Activated CD8-positive, alpha-beta memory T cell treated with anti-CD3 and anti-CD28 coated beads for 24 hours (primary cell): Measurements from ENCODE around the gene MYO18B.

Source experiments
- DNase-seq: peaks from one replicate; pipeline ENCODE4 v3.0.0-alpha.2; 2020

The MYO18B gene

DNA sequence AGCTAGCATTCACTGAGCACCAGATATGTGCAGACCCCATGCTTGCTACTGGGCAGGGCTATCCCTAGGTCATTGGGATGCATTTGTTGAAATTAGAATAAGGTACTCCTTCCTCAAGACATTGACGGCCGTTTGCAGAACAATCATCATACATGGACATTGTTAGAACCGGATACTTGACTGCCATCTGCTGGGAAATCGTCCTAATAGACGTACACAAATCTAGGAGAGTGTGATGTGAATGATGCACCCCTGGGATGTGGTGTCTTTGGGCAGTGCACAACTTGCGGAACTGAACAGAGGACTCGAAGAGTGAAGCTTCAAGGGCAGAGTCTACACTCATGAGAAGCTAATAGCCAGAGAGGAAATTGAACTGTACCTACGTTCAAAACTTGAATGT lies 35.9 kb downstream of the MYO18B start:
- no peak for DNase-seq

GRCh38 chr22:25779426-25779825 lies 37.4 kb downstream of the MYO18B start:
- DNase-seq = no peak

GRCh38 chr22:25779890-25780289 lies 37.9 kb downstream of the MYO18B start:
- DNase-seq = no peak

DNA sequence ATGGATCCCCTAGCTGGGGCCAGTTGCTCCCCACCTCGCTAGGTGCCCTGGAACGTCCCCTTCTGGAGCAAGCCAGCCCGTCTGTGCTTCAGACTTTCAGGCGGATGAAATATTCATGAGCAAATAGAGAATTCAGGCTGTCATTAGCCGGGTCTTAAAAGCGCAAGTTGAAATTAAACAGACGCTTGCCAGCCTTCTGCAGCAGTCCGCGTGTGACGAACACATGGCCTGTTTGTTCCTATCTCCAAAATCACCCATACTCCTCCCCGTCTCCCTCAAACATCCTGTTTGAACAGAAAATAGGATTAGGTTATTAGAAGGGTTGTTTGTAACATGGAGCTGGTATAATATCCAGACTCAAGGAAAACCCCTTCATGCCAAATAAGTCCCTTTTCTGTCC lies 38.7 kb downstream of the MYO18B start:
- no peak for DNase-seq

GRCh38 chr22:25781801-25782200 lies 39.8 kb downstream of the MYO18B start:
- no peak for DNase-seq

GRCh38 chr22:25782831-25783230 lies 40.8 kb downstream of the MYO18B start:
- no peak for DNase-seq

GRCh38 chr22:25783856-25784255 lies 41.9 kb downstream of the MYO18B start:
- DNase-seq = no peak

DNA sequence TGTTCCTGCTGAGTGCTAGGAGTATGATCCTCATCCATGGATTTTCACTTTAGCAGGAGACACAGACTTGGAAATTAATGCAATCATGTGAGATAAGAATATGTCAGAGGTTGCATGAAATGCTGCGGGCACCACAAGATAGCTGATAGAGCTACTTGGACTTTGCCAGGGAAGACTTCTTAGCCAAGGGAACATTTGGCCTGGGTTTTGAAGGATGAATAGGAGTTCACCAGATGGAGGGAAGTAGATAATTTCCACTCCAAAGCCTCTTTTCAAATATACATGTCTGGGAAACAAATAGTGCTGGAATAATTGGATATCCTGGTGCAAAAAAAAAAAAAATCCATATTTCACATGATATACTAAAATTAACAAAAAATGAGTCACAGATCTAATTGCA lies 44.2 kb downstream of the MYO18B start:
- no peak for DNase-seq

GRCh38 chr22:25791556-25791955 lies 49.6 kb downstream of the MYO18B start:
- DNase-seq = no peak

GRCh38 chr22:25795478-25795877 lies 53.5 kb downstream of the MYO18B start:
- DNase-seq = no peak

GRCh38 chr22:25797498-25798290 lies 55.7 kb downstream of the MYO18B start:
- DNase-seq = no peak

DNA sequence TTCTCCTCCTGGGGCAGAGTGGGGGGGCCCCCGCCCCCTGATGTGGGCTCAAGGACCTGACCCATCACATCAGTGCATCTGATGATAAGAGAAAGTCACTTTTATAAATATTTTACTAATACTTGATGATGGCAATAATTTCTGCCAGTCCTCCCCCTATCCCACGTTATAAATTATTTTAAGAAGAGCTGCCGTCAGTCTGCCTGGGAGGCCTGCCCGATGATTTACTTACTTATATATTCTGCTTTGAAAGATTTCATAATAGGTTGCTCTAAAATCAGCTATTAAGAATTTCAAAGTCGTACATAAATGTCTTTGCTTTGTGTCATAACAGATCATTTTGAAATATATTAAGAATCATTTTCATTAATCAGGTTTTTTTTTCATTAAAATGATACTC lies 58.8 kb downstream of the MYO18B start:
- no peak for DNase-seq

GRCh38 chr22:25802018-25802417 lies 60.0 kb downstream of the MYO18B start:
- no peak for DNase-seq

- DNase-seq = no peak
Measured at GRCh38 chr22:25804676-25805075, 62.7 kb downstream of the MYO18B start.

DNA sequence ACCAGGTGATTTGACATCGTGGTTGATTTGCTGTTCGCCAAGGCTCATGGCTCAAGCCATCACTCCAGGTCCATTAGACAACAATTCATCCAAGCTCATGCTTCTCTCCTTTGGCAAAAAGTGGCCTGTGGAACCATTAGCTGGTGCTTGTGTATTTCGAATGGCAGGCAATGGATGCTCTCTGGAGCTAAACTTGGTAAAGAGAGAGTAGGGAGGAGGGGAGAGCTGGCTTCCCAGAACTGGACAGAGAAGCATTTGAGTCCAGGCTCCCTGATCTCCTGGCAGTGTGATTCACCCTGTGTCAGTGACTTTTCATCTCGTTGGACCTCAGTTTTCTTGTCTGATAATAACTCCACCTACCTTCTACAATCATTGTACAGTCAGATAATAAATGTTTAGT lies 64.6 kb downstream of the MYO18B start:
- no peak for DNase-seq

GRCh38 chr22:25814685-25815084 lies 72.7 kb downstream of the MYO18B start:
- no peak for DNase-seq

- no peak for DNase-seq
Measured at GRCh38 chr22:25815561-25815960, 73.6 kb downstream of the MYO18B start.

DNA sequence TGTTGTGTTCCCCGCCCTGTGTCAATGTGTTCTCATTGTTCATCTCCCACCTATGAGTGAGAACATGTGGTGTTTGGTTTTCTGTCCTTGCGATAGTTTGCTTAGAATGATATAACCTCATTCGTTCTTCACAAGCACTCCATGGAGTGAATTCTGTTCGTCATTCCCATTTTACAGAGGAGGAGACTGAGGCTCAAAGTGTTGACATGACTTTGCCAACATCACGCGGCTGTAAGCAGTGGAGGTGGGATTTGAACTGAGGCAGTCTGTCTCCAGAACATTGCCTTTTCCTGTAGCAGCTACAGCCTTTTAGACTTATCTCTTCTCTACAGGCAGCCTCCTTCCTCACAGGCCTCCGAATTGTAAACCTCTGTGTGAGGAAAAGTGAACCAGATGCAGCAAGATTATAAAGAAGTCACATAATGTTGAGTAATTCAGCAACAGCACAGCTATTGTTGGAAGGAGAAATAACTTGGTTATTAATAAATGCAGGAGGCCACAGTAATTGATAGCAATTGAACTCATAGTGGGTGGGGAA lies 74.6 kb downstream of the MYO18B start:
- DNase-seq = no peak

DNA sequence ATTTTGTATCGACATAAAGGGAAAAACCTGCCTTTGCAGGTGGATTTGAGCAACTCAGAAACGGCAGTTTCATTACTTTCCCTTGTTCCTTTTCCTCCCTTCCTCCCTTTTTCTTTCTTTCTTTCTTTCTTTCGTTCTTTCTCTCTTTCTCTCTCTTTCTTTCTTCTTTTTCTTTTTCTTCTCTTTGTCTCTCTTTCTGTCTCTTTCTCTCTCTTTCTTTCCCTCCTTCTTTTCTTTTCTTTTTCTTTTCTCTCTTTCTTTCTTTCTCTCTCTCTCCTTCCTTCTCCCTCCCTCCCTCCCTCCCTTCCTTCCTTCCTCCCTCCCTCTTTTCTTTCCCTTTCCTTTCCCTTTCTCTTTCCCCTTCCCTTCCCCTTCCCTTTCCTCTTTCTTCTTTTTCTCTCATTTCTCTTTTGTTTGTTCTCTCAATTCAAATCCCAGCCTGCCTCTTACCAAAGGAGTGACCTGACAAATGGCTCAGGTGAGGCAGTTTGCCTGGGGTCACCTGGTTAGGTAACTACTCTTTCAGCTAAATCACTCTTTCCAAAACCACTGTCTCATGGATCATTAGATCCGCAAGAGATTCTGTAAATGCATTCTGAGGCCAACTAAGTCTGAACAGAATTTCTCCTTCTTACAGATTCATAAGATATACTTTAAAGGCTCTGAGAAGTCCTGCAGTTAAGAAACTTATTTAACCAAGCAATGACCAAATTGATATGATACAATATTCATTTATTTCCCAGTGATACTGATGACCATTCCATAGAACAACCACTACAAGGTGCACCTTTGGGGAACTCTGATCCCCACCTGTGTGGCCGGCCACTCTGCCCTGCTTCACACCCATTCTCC lies 75.3 kb downstream of the MYO18B start:
- DNase-seq = no peak

DNA sequence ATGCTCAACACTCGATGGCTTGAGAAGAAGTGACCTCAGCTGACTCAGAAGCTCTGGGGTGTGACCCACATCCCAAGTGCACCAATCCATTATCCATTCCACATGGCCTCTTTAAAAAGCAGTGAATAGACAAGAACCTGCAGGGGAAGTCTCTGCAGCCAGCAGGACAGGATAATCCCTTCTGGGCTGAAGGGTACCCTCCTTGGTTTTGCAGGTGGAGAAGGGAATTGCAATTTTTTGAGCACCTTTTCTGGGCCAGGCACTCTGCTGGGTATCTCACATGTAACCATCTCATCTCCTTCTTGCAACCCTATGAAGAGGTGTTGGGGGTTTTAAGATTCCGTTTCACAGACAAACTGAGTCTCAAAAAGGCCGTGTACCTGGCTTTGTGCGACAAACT lies 76.6 kb downstream of the MYO18B start:
- no peak for DNase-seq

- no peak for DNase-seq
Measured at GRCh38 chr22:25822344-25822743, 80.4 kb downstream of the MYO18B start.

DNA sequence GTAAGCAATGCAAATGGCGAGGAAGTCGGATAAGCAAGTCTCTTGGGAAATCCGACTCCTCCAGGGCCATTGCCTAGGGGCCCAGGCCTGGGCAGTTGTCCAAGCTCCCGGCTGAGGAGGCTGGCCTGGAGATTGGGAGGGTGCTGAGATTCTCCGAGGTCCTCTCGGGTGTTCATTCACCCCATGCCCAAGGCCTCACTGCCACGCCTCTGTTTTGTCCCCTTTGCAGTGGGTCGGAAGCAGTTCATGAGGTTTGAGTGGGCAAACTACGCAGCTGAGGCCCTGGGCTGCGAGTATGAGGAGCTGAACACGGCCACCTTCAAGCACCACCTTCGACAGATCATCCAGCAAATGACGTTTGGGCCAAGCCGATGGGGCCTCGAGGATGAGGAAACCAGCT lies 81.3 kb downstream of the MYO18B start:
- DNase-seq = no peak

- DNase-seq = no peak
Measured at GRCh38 chr22:25824828-25825423, 82.9 kb downstream of the MYO18B start.

GRCh38 chr22:25827415-25827814 lies 85.4 kb downstream of the MYO18B start:
- no peak for DNase-seq
